ENCODE data around the gene PKMYT1. TPM values are rescaled to one million over a fixed set of nuclear protein-coding genes. Genes with fewer than 3 reads are reported as not detected.

The PKMYT1 gene
- total and polyA plus RNA-seq, 9 of the 15 experiments (the other 6 are each of a cell fraction or from before 2014, with no cell fraction given), result 8.7 to 201 (median 37.8) TPM

DNA sequence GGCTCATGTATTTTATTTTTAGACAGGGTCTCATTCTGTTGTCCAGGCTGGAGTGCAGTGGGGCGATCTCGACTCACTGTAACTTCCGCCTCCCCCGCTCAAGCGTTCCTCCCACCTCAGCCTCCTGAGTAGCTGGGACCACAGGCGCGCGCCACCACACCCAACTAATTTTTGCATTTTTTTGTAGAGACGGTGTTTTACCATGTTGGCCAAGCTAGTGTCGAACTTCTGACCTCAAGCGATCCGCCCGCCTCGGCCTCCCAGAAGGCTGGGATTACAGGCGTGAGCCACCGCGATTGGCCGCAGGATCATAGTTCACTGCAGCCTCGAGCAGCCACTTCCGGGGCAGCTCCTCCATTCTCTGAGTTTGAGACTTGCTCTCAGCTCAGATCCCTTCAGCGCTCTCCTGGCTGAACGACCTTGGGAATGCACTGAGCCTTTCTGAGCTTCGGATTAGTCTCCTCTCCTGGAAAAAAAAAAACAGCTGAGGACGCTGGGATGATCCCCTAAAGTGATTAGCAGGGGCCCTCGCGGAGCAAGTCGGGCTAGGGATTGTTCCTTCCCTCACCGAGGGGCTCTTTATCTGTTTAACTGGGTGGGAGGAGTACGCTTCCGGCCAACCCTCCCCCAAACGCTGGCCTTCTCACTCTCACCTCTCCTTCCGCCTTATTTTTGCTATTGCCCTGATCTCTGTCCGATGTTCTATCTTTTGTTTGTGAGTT lies 1.1 kb upstream of the PKMYT1 start (continued):
- no peak for TF ChIP-seq TSHZ1 (CRISPR knock-in tag; IDR thresholded peaks at IDR 0.05)
- no peak for TF ChIP-seq RUNX1 (IDR thresholded peaks at IDR 0.05; ENCODE audit: low read depth)
- no peak for TF ChIP-seq PRMT5 (CRISPR knock-in tag; IDR thresholded peaks at IDR 0.05)
- TF ChIP-seq YY1 (IDR thresholded peaks at IDR 0.05; ENCODE audit: borderline replicate concordance in 1 of 3, control insufficient read depth in 1 of 3, extremely low read depth in 1 of 3, insufficient read depth in 3 of 3, insufficient read length in 1 of 3, insufficient replicate concordance in 2 of 3, low read depth in 1 of 3, low read length in 2 of 3), result peak in 1 of 3 experiments; percentile 61
- TF ChIP-seq STAT5B (CRISPR knock-in tag; IDR thresholded peaks at IDR 0.05), result no peak
- no peak for TF ChIP-seq ZNF695 (CRISPR knock-in tag; IDR thresholded peaks at IDR 0.05)
- no peak for TF ChIP-seq PATZ1 (CRISPR knock-in tag; IDR thresholded peaks at IDR 0.05; ENCODE audit: borderline replicate concordance)
- TF ChIP-seq, protein P1, sequence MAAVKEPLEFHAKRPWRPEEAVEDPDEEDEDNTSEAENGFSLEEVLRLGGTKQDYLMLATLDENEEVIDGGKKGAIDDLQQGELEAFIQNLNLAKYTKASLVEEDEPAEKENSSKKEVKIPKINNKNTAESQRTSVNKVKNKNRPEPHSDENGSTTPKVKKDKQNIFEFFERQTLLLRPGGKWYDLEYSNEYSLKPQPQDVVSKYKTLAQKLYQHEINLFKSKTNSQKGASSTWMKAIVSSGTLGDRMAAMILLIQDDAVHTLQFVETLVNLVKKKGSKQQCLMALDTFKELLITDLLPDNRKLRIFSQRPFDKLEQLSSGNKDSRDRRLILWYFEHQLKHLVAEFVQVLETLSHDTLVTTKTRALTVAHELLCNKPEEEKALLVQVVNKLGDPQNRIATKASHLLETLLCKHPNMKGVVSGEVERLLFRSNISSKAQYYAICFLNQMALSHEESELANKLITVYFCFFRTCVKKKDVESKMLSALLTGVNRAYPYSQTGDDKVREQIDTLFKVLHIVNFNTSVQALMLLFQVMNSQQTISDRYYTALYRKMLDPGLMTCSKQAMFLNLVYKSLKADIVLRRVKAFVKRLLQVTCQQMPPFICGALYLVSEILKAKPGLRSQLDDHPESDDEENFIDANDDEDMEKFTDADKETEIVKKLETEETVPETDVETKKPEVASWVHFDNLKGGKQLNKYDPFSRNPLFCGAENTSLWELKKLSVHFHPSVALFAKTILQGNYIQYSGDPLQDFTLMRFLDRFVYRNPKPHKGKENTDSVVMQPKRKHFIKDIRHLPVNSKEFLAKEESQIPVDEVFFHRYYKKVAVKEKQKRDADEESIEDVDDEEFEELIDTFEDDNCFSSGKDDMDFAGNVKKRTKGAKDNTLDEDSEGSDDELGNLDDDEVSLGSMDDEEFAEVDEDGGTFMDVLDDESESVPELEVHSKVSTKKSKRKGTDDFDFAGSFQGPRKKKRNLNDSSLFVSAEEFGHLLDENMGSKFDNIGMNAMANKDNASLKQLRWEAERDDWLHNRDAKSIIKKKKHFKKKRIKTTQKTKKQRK (IDR thresholded peaks at IDR 0.05; ENCODE audit: borderline replicate concordance, low read depth, low read length), result no peak
- no peak for TF ChIP-seq POLR3G (IDR thresholded peaks at IDR 0.05; ENCODE audit: extremely low read depth, insufficient read length, insufficient replicate concordance)
- TF ChIP-seq BCOR (IDR thresholded peaks at IDR 0.05), result peak; percentile 92
- peak; percentile 49 for TF ChIP-seq POLR2B (IDR thresholded peaks at IDR 0.05; ENCODE audit: low read depth, partially characterized antibody)
- TF ChIP-seq, protein P2, sequence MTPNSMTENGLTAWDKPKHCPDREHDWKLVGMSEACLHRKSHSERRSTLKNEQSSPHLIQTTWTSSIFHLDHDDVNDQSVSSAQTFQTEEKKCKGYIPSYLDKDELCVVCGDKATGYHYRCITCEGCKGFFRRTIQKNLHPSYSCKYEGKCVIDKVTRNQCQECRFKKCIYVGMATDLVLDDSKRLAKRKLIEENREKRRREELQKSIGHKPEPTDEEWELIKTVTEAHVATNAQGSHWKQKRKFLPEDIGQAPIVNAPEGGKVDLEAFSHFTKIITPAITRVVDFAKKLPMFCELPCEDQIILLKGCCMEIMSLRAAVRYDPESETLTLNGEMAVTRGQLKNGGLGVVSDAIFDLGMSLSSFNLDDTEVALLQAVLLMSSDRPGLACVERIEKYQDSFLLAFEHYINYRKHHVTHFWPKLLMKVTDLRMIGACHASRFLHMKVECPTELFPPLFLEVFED (CRISPR knock-in tag; conservative IDR thresholded peaks at IDR 0.05), result no peak
- no peak for TF ChIP-seq SNRNP70 (optimal IDR thresholded peaks at IDR 0.05; ENCODE audit: low read depth, low read length)
- TF ChIP-seq RBM22 (IDR thresholded peaks at IDR 0.05; ENCODE audit: low read depth, low read length, poor library complexity, severe bottlenecking), result no peak
- no peak for TF ChIP-seq CHD2 (IDR thresholded peaks at IDR 0.05; ENCODE audit: low read depth, low read length)
- TF ChIP-seq ZSCAN29 (IDR thresholded peaks at IDR 0.05), result 0 out of 2 replicates have a peak, but pooled peaks have one; percentile 15
